ENCODE data around the gene CLIP3.

Gene CLIP3

GRCh38 chr19:36031308-36031707, 1.4 kb downstream of the CLIP3 start:
- no peak overlapping the region for H4K12ac ChIP-seq (ENCODE audit: low read depth, low read length)
- no peak for DNase-seq
- H3K23ac ChIP-seq (ENCODE audit: low read length), result no peak overlapping the region
- WGBS (ENCODE audit: extremely low coverage, insufficient coverage, insufficient read length), result no CpG with 5 or more reads among the region's 6 CpGs
- H3K4ac ChIP-seq (ENCODE audit: low read depth, low read length), result no peak overlapping the region
- H2BK12ac ChIP-seq (ENCODE audit: low read length), result no peak overlapping the region
- no peaks in the 10 kb centered on the region for H3K9me3 ChIP-seq (ENCODE audit: insufficient read depth, low read depth, low read length)
- no peak overlapping the region for H2AK5ac ChIP-seq (ENCODE audit: low read length)
- H4K91ac ChIP-seq (ENCODE audit: low read depth, low read length), result no peak overlapping the region
- no peaks in the 10 kb centered on the region for H3K27me3 ChIP-seq (ENCODE audit: insufficient read depth, low read length)
- H3K4me1 ChIP-seq (ENCODE audit: control insufficient read depth in 1 of 2, insufficient read depth in 2 of 2, low read length in 2 of 2), result peaks cover 2 to 12% of the 10 kb centered on the region in 2 experiments
- no peak overlapping the region for H3K4me2 ChIP-seq (ENCODE audit: low read length)
- H2AFZ ChIP-seq (ENCODE audit: insufficient read depth, low read length, poor library complexity), result no peak overlapping the region
- H3K9ac ChIP-seq (ENCODE audit: low read length), result no peak overlapping the region
- H3K14ac ChIP-seq (ENCODE audit: low read length), result no peak overlapping the region
- H2BK120ac ChIP-seq (ENCODE audit: insufficient read depth, low read length, poor library complexity), result no peak overlapping the region
- peaks cover 2% of the 10 kb centered on the region for H3K79me1 ChIP-seq (ENCODE audit: low read length)
- no peak overlapping the region for H3K4me3 ChIP-seq (ENCODE audit: low read depth, low read length)
- H3K27ac ChIP-seq (ENCODE audit: low read depth, low read length), result no peak overlapping the region
- peaks cover 7% of the 10 kb centered on the region in 2 experiments for H3K36me3 ChIP-seq (ENCODE audit: control insufficient read depth in 1 of 2, insufficient read depth in 2 of 2, low read length in 2 of 2)
- no peak overlapping the region for H4K8ac ChIP-seq (ENCODE audit: low read depth, low read length)
- no peak overlapping the region for H2BK5ac ChIP-seq (ENCODE audit: low read depth, low read length, poor library complexity)
- no peak overlapping the region for H3K18ac ChIP-seq (ENCODE audit: low read length)
- H3K79me2 ChIP-seq (ENCODE audit: control insufficient read depth, insufficient read depth, low read length, poor library complexity), result no peaks in the 10 kb centered on the region

- Histone ChIP-seq H3K9me3 (ENCODE audit: insufficient read depth, low read depth, low read length) (no peaks in the 10 kb centered on the region), H3K14ac (ENCODE audit: low read length) (no peak overlapping the region), H3K4ac (ENCODE audit: low read depth, low read length) (no peak overlapping the region), H3K9ac (ENCODE audit: low read length) (no peak overlapping the region), H2BK5ac (ENCODE audit: low read depth, low read length, poor library complexity) (no peak overlapping the region), H3K23ac (ENCODE audit: low read length) (no peak overlapping the region), H3K27ac (ENCODE audit: low read depth, low read length) (no peak overlapping the region), H2AK5ac (ENCODE audit: low read length) (no peak overlapping the region), H4K91ac (ENCODE audit: low read depth, low read length) (no peak overlapping the region), H3K4me1 (ENCODE audit: control insufficient read depth in 1 of 2, insufficient read depth in 2 of 2, low read length in 2 of 2) (peaks cover 2 to 12% of the 10 kb centered on the region in 2 experiments), H3K4me3 (ENCODE audit: low read depth, low read length) (no peak overlapping the region), H4K8ac (ENCODE audit: low read depth, low read length) (no peak overlapping the region), H4K12ac (ENCODE audit: low read depth, low read length) (no peak overlapping the region), H3K79me1 (ENCODE audit: low read length) (peaks cover 2% of the 10 kb centered on the region), H2BK120ac (ENCODE audit: insufficient read depth, low read length, poor library complexity) (no peak overlapping the region), H3K18ac (ENCODE audit: low read length) (no peak overlapping the region), H3K36me3 (ENCODE audit: control insufficient read depth in 1 of 2, insufficient read depth in 2 of 2, low read length in 2 of 2) (peaks cover 8 to 10% of the 10 kb centered on the region in 2 experiments), H2AFZ (ENCODE audit: insufficient read depth, low read length, poor library complexity) (no peak overlapping the region), H2BK12ac (ENCODE audit: low read length) (no peak overlapping the region), H3K4me2 (ENCODE audit: low read length) (no peak overlapping the region), H3K27me3 (ENCODE audit: insufficient read depth, low read length) (no peaks in the 10 kb centered on the region), H3K79me2 (ENCODE audit: control insufficient read depth, insufficient read depth, low read length, poor library complexity) (no peaks in the 10 kb centered on the region)
- no CpG with 5 or more reads among the region's 8 CpGs for WGBS (ENCODE audit: extremely low coverage, insufficient coverage, insufficient read length)
- DNase-seq, result peak; percentile 6 to 47
Observed at GRCh38 chr19:36030264-36031148, 2.2 kb downstream of the CLIP3 start.

GRCh38 chr19:36028313-36029041, 4.2 kb downstream of the CLIP3 start:
- H2AFZ ChIP-seq (ENCODE audit: insufficient read depth, low read length, poor library complexity), result no peak overlapping the region
- no peak overlapping the region for H3K23ac ChIP-seq (ENCODE audit: low read length)
- no peaks in the 10 kb centered on the region for H3K79me2 ChIP-seq (ENCODE audit: control insufficient read depth, insufficient read depth, low read length, poor library complexity)
- no peak overlapping the region for H3K4ac ChIP-seq (ENCODE audit: low read depth, low read length)
- no peak overlapping the region for H3K4me3 ChIP-seq (ENCODE audit: low read depth, low read length)
- no peaks in the 10 kb centered on the region for H3K27me3 ChIP-seq (ENCODE audit: insufficient read depth, low read length)
- H2AK5ac ChIP-seq (ENCODE audit: low read length), result no peak overlapping the region
- no peak overlapping the region for H3K18ac ChIP-seq (ENCODE audit: low read length)
- no peak overlapping the region for H3K4me2 ChIP-seq (ENCODE audit: low read length)
- no peak overlapping the region for H4K91ac ChIP-seq (ENCODE audit: low read depth, low read length)
- no peak overlapping the region for H4K12ac ChIP-seq (ENCODE audit: low read depth, low read length)
- peaks cover 2 to 11% of the 10 kb centered on the region in 2 experiments for H3K4me1 ChIP-seq (ENCODE audit: control insufficient read depth in 1 of 2, insufficient read depth in 2 of 2, low read length in 2 of 2)
- no CpG with 5 or more reads among the region's 10 CpGs for WGBS (ENCODE audit: extremely low coverage, insufficient coverage, insufficient read length)
- H2BK5ac ChIP-seq (ENCODE audit: low read depth, low read length, poor library complexity), result no peak overlapping the region
- no peaks in the 10 kb centered on the region for H3K9me3 ChIP-seq (ENCODE audit: insufficient read depth, low read depth, low read length)
- no peak overlapping the region for H3K27ac ChIP-seq (ENCODE audit: low read depth, low read length)
- H2BK120ac ChIP-seq (ENCODE audit: insufficient read depth, low read length, poor library complexity), result no peak overlapping the region
- no peak overlapping the region for H4K8ac ChIP-seq (ENCODE audit: low read depth, low read length)
- DNase-seq, result no peak
- H3K14ac ChIP-seq (ENCODE audit: low read length), result no peak overlapping the region
- peak overlapping the region; percentile 12 for H3K9ac ChIP-seq (ENCODE audit: low read length)
- peaks cover 16 to 18% of the 10 kb centered on the region in 2 experiments for H3K36me3 ChIP-seq (ENCODE audit: control insufficient read depth in 1 of 2, insufficient read depth in 2 of 2, low read length in 2 of 2)
- H2BK12ac ChIP-seq (ENCODE audit: low read length), result no peak overlapping the region
- peaks cover 2% of the 10 kb centered on the region for H3K79me1 ChIP-seq (ENCODE audit: low read length)

- H3K4me3 ChIP-seq (ENCODE audit: low read depth, low read length), result no peak overlapping the region
- H3K4me1 ChIP-seq (ENCODE audit: control insufficient read depth in 1 of 2, insufficient read depth in 2 of 2, low read length in 2 of 2), result peaks cover 0 to 7% of the 10 kb centered on the region in 2 experiments
- H3K18ac ChIP-seq (ENCODE audit: low read length), result no peak overlapping the region
- H4K91ac ChIP-seq (ENCODE audit: low read depth, low read length), result no peak overlapping the region
- H3K23ac ChIP-seq (ENCODE audit: low read length), result no peak overlapping the region
- H2BK12ac ChIP-seq (ENCODE audit: low read length), result no peak overlapping the region
- DNase-seq, result no peak
- H3K27me3 ChIP-seq (ENCODE audit: insufficient read depth, low read length), result no peaks in the 10 kb centered on the region
- H3K9ac ChIP-seq (ENCODE audit: low read length), result no peak overlapping the region
- peaks cover 18 to 21% of the 10 kb centered on the region in 2 experiments for H3K36me3 ChIP-seq (ENCODE audit: control insufficient read depth in 1 of 2, insufficient read depth in 2 of 2, low read length in 2 of 2)
- no peak overlapping the region for H2BK5ac ChIP-seq (ENCODE audit: low read depth, low read length, poor library complexity)
- H3K79me2 ChIP-seq (ENCODE audit: control insufficient read depth, insufficient read depth, low read length, poor library complexity), result no peaks in the 10 kb centered on the region
- no peak overlapping the region for H2BK120ac ChIP-seq (ENCODE audit: insufficient read depth, low read length, poor library complexity)
- H3K14ac ChIP-seq (ENCODE audit: low read length), result no peak overlapping the region
- no CpG with 5 or more reads among the region's 6 CpGs for WGBS (ENCODE audit: extremely low coverage, insufficient coverage, insufficient read length)
- H4K8ac ChIP-seq (ENCODE audit: low read depth, low read length), result no peak overlapping the region
- no peak overlapping the region for H2AK5ac ChIP-seq (ENCODE audit: low read length)
- peaks cover 2% of the 10 kb centered on the region for H3K79me1 ChIP-seq (ENCODE audit: low read length)
- H3K4ac ChIP-seq (ENCODE audit: low read depth, low read length), result no peak overlapping the region
- no peak overlapping the region for H4K12ac ChIP-seq (ENCODE audit: low read depth, low read length)
- no peak overlapping the region for H3K27ac ChIP-seq (ENCODE audit: low read depth, low read length)
- no peak overlapping the region for H2AFZ ChIP-seq (ENCODE audit: insufficient read depth, low read length, poor library complexity)
- no peaks in the 10 kb centered on the region for H3K9me3 ChIP-seq (ENCODE audit: insufficient read depth, low read depth, low read length)
- no peak overlapping the region for H3K4me2 ChIP-seq (ENCODE audit: low read length)
Observed at GRCh38 chr19:36027696-36028095, 5.0 kb downstream of the CLIP3 start.

All from trophoblast cell (in vitro differentiated cells and primary cell).